Uterus (tissue), 4 donors: ENCODE data around the gene WBP1. TPM values are rescaled to one million over a fixed set of nuclear protein-coding genes. Genes with fewer than 3 reads are reported as not detected.

Experiments
- DNase-seq, 2 donors: peaks; one replicate each; pipeline ENCODE4 v3.0.0-alpha.2; 2019 to 2020
- H3K27ac ChIP-seq, 2 donors: fragments of 200-600 bp; sonication (generic); 1 replicate in 1 of 2; 2 replicates in 1 of 2; pipeline ENCODE4 v1.5.1; 2016 to 2018
- H3K27me3 ChIP-seq, 2 donors: fragments of 200-600 bp; sonication (generic); one replicate each; pipeline ENCODE4 v1.5.1; 2018 to 2019; ENCODE audit warnings: control low read depth in 1 of 2
- H3K36me3 ChIP-seq, 2 donors: fragments of 200-600 bp; sonication (generic); one replicate each; pipeline ENCODE4 v1.5.1; 2019; ENCODE audit warnings: control low read depth in 1 of 2
- H3K4me1 ChIP-seq, 2 donors: fragments of 200-600 bp; sonication (generic); one replicate each; pipeline ENCODE4 v1.5.1; 2018 to 2019; ENCODE audit warnings: control low read depth in 1 of 2
- H3K4me3 ChIP-seq, 2 donors: fragments of 200-600 bp; sonication (generic); 1 replicate in 1 of 2; 2 replicates in 1 of 2; pipeline ENCODE4 v1.5.1; 2018 to 2019; ENCODE audit warnings: mild to moderate bottlenecking in 1 of 2
- H3K9me3 ChIP-seq, 2 donors: fragments of 200-600 bp; sonication (generic); one replicate each; pipeline ENCODE4 v1.5.1; 2019; ENCODE audit warnings: control low read depth in 1 of 2
- POLR2A ChIP-seq, 2 donors: fragments of 450-650 bp; IDR thresholded peaks; one replicate each; pipeline ENCODE4 v1.6.1; 2016; ENCODE audit warnings: antibody characterized with exemption in 2 of 2, mild to moderate bottlenecking in 1 of 2, moderate library complexity in 1 of 2
- intact Hi-C: fragments of 100-400 bp; cut with DNase I; formaldehyde crosslinking; loops from one replicate; pipeline ENCODE4 v1.15.1; 2023; ENCODE audit warnings: low total_unique reads
- total RNA-seq, 4 donors: library from RNA; depleted of rRNA in 3 of 4; stranded (reverse); fragments of >200 nt in 3 of 4; gene quantifications; one replicate each; pipeline versions ENCODE4 v1.1.0 to v1.2.4, GENCODE V29; 2014 to 2023
- TF ChIP-seq, protein P1 (sequence below), 4 experiments: fragments of 200-600 bp in 2 of 4; fragments of 450-650 bp in 2 of 4; sonication (generic) in 2 of 4; IDR thresholded peaks; one replicate each; pipeline ENCODE4 v1.5.1; 2016 to 2019; ENCODE audit warnings: antibody characterized with exemption in 4 of 4, mild to moderate bottlenecking in 2 of 4, moderate library complexity in 1 of 4
- donor health status: DM: yes; HTN: yes; CAD: no.

WBP1 gene
- total RNA-seq = 10 to 100 TPM; 25.4 to 74.2 (median 50.8) TPM

DNA sequence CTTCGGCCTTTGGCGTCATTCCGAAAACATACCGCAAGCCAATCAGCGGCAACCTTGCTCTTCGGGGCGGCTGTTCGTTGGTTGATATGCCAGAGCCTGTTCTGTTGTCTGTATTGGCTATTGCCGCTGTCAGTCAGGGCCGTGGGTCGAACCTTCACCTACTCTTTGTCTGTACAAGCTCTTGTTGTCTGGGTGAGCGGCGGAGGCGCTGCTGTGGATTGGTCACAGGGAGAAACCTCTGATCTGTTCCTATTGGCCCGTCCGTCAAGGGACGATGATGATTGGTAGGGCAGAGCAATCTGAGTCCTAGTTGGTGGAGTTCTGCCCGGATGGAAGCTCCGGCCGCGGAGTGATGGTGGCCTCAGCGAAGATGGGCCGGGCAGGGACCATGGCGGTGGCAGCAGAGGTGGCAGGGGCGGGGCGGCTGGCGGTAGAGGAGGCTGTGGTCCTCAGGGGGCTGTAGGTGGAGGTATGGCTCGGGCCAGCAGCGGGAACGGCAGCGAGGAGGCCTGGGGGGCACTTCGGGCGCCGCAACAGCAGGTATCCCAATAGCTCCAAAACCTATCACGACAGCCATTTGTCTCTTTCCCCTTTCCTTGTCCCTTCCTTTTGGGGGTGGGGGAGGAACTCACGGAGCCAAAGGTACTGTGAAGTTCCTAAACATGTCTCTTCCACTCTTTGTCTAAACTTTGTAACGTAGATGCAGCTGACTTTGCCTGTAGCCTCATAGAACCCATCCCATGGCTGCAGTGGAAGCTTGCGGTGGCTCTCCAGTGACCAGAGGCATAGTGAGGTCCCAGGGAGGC, at the start of gene WBP1:
WBP1 (plus strand) TSS at position 307 of the 806 bp plus-strand sequence; CDS start at position 472, 165 bp downstream.
- DNase-seq = peak; percentile 100
- intact Hi-C loops = no loop called here
- peaks cover 3 to 18% of the 10 kb centered on the region in 2 donors for H3K4me1 ChIP-seq
- peak within 1 kb of the TSS; percentile 95 to 98 for H3K27ac ChIP-seq
- H3K27me3 ChIP-seq = no peaks in the 10 kb centered on the region
- peak within 1 kb of the TSS; percentile 69 to 70 for H3K4me3 ChIP-seq
- H3K9me3 ChIP-seq = no peaks in the 10 kb centered on the region
- no peaks in the 10 kb centered on the region for H3K36me3 ChIP-seq
- TF ChIP-seq POLR2A (IDR thresholded peaks at IDR 0.05) = peak in 1 of 2 donors; percentile 42
- TF ChIP-seq, protein P1, sequence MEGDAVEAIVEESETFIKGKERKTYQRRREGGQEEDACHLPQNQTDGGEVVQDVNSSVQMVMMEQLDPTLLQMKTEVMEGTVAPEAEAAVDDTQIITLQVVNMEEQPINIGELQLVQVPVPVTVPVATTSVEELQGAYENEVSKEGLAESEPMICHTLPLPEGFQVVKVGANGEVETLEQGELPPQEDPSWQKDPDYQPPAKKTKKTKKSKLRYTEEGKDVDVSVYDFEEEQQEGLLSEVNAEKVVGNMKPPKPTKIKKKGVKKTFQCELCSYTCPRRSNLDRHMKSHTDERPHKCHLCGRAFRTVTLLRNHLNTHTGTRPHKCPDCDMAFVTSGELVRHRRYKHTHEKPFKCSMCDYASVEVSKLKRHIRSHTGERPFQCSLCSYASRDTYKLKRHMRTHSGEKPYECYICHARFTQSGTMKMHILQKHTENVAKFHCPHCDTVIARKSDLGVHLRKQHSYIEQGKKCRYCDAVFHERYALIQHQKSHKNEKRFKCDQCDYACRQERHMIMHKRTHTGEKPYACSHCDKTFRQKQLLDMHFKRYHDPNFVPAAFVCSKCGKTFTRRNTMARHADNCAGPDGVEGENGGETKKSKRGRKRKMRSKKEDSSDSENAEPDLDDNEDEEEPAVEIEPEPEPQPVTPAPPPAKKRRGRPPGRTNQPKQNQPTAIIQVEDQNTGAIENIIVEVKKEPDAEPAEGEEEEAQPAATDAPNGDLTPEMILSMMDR (IDR thresholded peaks at IDR 0.05) = peak in 1 of 4 experiments; percentile 26

DNA sequence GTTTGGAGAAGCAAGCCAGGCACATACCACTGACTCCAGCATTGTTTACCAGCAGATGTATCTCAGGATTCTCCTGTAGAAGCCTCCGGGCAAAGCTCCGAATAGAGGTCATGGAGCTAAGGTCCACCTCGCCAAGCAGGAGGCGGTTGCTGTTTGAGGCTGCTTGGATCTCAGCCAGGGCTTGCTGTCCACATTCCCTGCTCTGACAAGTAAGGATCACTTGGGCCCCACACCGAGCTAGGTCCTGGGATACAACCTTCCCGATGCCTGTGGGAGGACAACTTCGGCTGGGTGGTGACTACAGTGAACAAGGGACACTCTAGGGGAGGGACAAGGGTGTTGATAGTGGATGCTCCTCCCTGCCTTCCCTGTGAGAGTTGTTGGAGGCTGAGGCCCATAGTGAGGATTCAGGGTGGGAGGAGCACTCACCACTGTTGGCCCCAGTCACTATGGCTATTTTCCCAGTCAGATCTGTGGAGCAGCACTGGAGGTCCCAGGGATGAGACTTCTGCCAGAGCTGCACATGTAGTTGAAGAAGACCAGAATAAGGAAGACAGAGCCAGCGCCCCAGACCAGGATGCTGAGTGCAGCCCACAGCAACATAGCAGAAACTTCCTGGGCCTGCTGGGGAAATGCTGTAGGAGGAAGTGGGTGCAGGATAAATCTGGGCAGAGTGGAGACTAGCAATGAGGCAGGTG, 45.1 kb upstream of the WBP1 start:
- intact Hi-C loops = no loop called here
- no peaks in the 10 kb centered on the region for H3K36me3 ChIP-seq
- peak in 1 of 2 donors; percentile 40 for DNase-seq
- peaks cover 0 to 5% of the 10 kb centered on the region in 2 donors for H3K4me1 ChIP-seq
- H3K27ac ChIP-seq = no peak overlapping the region
- TF ChIP-seq, protein P1 (IDR thresholded peaks at IDR 0.05) = no peak
- no peak for TF ChIP-seq POLR2A (IDR thresholded peaks at IDR 0.05)
- no peaks in the 10 kb centered on the region for H3K9me3 ChIP-seq
- H3K4me3 ChIP-seq = no peak overlapping the region
- H3K27me3 ChIP-seq = no peaks in the 10 kb centered on the region

DNA sequence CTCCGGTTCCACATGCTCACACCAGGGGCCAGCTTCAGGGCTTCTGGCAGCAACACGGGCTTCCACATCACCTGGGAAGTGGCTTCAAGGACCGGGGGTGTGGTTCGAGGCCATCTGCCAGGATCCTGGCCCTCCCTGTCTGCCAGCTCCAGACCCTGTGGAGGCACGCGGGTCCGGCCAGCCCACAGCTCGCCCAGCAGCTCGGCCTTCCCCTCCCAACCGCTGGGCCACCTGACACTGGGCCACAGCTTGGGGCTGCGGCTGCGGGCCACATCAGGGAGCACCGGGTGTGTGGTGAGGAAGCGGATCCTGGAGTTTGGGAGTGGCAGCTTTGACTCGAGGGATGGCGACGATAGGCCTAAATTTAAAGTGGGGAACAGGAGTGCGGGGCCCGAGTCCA, 43.8 kb upstream of the WBP1 start:
- H3K27ac ChIP-seq = peak overlapping the region; percentile 68 to 69
- no peaks in the 10 kb centered on the region for H3K9me3 ChIP-seq
- no peaks in the 10 kb centered on the region for H3K27me3 ChIP-seq
- TF ChIP-seq POLR2A (IDR thresholded peaks at IDR 0.05) = no peak
- TF ChIP-seq, protein P1 (IDR thresholded peaks at IDR 0.05) = no peak
- intact Hi-C loops = no loop called here
- H3K4me3 ChIP-seq = peak overlapping the region; percentile 48 to 65
- H3K36me3 ChIP-seq = no peaks in the 10 kb centered on the region
- H3K4me1 ChIP-seq = peaks cover 0 to 5% of the 10 kb centered on the region in 2 donors
- peak in 1 of 2 donors; percentile 28 for DNase-seq

DNA sequence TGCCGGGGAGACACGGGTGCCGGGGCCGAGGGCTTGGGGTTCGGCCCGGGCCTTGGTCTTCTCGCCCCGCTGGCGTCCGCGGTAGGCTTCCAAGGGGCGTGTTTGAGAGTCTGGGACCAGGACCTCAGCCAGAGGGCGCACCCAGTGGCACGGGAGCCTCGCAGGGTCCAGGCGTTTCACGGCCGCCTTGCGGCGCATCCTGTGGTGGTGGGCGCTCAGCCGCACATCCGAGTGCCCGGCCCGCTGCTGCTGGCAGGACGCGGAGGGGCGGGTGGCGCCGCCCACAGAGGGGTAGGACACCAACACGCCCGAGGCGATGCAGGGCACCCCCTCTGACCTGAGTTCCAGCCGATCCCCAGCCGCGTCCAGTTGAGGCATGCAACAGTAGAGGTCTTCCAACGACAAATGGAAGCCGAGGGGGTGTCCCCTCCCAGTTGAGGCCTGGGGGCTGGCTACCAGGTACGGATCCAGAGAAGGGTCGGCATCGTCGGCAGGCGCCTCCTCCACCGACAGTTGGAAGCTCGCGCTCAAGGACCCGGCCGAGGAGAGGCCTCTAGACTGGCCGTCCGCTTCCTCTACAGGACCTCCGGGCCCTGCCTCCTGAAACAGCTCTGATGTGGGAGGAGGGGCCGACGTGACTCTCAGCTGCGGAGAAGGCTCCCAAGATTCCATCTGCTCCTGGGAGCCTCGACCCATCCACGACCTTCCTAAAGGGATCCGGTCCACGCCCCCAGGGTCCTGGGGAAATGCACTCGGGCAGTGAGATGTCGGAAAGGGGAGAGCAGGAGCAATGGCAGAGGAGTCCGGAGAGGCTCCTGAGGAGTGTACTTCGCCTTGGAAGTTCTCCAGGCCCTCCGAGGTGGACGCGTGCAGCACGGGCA, 43.1 kb upstream of the WBP1 start:
- H3K27ac ChIP-seq = peak overlapping the region; percentile 68 to 69
- no peaks in the 10 kb centered on the region for H3K9me3 ChIP-seq
- TF ChIP-seq, protein P1 (IDR thresholded peaks at IDR 0.05) = peak in 3 of 4 experiments; percentile 45 to 56 (median 46)
- peak in 1 of 2 donors; percentile 14 for TF ChIP-seq POLR2A (IDR thresholded peaks at IDR 0.05)
- intact Hi-C loops = no loop called here
- peaks cover 0 to 5% of the 10 kb centered on the region in 2 donors for H3K4me1 ChIP-seq
- H3K36me3 ChIP-seq = no peaks in the 10 kb centered on the region
- DNase-seq = peak; percentile 62 to 67
- peak overlapping the region; percentile 48 to 65 for H3K4me3 ChIP-seq
- no peaks in the 10 kb centered on the region for H3K27me3 ChIP-seq
